Stomach (tissue), 9 donors: Measurements from ENCODE around the gene UPF2. TPM values are rescaled to one million over a fixed set of nuclear protein-coding genes. Genes with fewer than 3 reads are reported as not detected.

Source experiments
- DNase-seq, 2 donors: peaks; one replicate each; pipeline versions ENCODE4 v3.0.0 to v3.0.0-alpha.2; 2013 to 2019
- H3K27ac ChIP-seq, 5 donors: fragments of 200-600 bp in 4 of 5; sonication (generic) in 4 of 5; one replicate each; pipeline ENCODE4 v1.5.1; 2013 to 2019; ENCODE audit warnings: mild to moderate bottlenecking in 1 of 5, moderate library complexity in 1 of 5
- H3K27me3 ChIP-seq, 3 donors: fragments of 200-600 bp; sonication (generic); one replicate each; pipeline ENCODE4 v1.5.1; 2017 to 2019; ENCODE audit warnings: mixed run types in 1 of 3
- H3K36me3 ChIP-seq, 4 donors: fragments of 200-600 bp; sonication (generic); 1 replicate in 3 of 4; 2 replicates in 1 of 4; pipeline ENCODE4 v1.5.1; 2016 to 2019
- H3K4me1 ChIP-seq, 4 donors: fragments of 200-600 bp; sonication (generic); one replicate each; pipeline ENCODE4 v1.5.1; 2016 to 2019
- H3K4me3 ChIP-seq, 4 donors: fragments of 200-600 bp; sonication (generic) in 3 of 4; one replicate each; pipeline ENCODE4 v1.5.1; 2016 to 2019; ENCODE audit warnings: mild to moderate bottlenecking in 1 of 4
- H3K9me3 ChIP-seq, 4 donors: fragments of 200-600 bp; sonication (generic); one replicate each; pipeline ENCODE4 v1.5.1; 2016 to 2019
- EP300 ChIP-seq: sonication (generic); formaldehyde crosslinking; IDR thresholded peaks from one replicate; pipeline ENCODE4 v1.6.1; 2017; ENCODE audit warnings: antibody characterized with exemption
- POLR2A ChIP-seq, 4 donors: fragments of 450-650 bp; IDR thresholded peaks; one replicate each; pipeline ENCODE4 v1.6.1; 2016; ENCODE audit warnings: antibody characterized with exemption in 4 of 4, control low read depth in 2 of 4, mild to moderate bottlenecking in 1 of 4, moderate library complexity in 1 of 4
- POLR2AphosphoS5 ChIP-seq, 3 donors: sonication (generic); formaldehyde crosslinking; IDR thresholded peaks; one replicate each; pipeline ENCODE4 v1.6.1; 2016; ENCODE audit warnings: antibody characterized with exemption in 3 of 3
- WGBS, 5 donors: extraction: QIAGEN DNeasy Blood & Tissue Kit in 3 of 5; methylation state at CpG; one replicate each; pipeline versions ENCODE4 v1.1.5 to v1.1.7; 2013 to 2018; 5-methylcytosine and 5-hydroxymethylcytosine counted together
- intact Hi-C: fragments of 100-400 bp; cut with DNase I; formaldehyde crosslinking; loops from one replicate; pipeline ENCODE4 v1.15.1; 2023; ENCODE audit warnings: low total_unique reads
- polyA plus RNA-seq, 3 donors: library from polyadenylated mRNA; stranded (reverse); fragments of 200-250 nt; gene quantifications; one replicate each; pipeline ENCODE4 v1.2.3, GENCODE V29; 2013
- total RNA-seq, 5 donors: library from RNA; depleted of rRNA; stranded (reverse); fragments of >200 nt; gene quantifications; one replicate each; pipeline versions ENCODE4 v1.1.0 to v1.2.3, GENCODE V29; 2014 to 2016
- TF ChIP-seq, protein P1 (sequence below), 7 experiments: fragments of 450-650 bp in 4 of 7; fragments of 200-600 bp in 3 of 7; sonication (generic) in 3 of 7; IDR thresholded peaks; one replicate each; pipeline ENCODE4 v1.5.1; 2016 to 2019; ENCODE audit warnings: antibody characterized with exemption in 7 of 7, control low read depth in 2 of 7, mild to moderate bottlenecking in 1 of 7
- donor health status: healthy with polysubstance abuse.
- donor health status: Bipolar disorder and iron deficiency.
- donor health status: healthy.

The UPF2 gene
- total and polyA plus RNA-seq, 8 donors: 8.7 to 48.6 (median 17.2) TPM

DNA sequence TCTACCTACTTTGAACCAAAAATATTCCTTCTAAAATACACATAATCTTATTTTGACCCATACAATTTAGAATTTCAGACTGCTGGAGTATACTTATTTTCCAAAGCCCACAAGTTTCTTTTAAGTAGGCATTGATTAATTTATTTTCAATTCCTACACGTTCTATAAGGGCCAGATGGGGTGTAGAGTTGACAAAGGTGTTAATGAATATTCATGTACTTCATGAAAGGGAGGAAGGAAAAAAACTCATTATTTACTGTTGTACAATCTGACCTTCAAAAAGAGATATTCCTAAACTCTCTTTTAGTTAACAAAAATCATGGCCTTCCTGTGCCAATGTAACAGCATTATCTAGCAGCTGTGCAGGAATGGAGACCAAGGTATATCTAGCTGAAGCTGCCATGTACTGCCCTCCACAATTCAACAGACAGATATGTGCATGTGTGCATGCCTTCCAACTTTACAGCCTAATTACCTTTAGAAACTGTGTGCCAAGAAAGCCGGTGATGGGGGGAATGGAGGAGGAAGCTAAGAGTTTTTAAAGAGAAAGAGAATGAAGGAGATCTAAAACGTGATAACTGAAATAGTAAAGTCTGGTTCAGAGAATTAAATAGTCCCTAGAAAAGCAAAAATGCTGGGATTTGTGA lies 108.9 kb downstream of the UPF2 start:
- TF ChIP-seq EP300: no peak
- no peak for TF ChIP-seq POLR2A (IDR thresholded peaks at IDR 0.05)
- TF ChIP-seq, protein P1, sequence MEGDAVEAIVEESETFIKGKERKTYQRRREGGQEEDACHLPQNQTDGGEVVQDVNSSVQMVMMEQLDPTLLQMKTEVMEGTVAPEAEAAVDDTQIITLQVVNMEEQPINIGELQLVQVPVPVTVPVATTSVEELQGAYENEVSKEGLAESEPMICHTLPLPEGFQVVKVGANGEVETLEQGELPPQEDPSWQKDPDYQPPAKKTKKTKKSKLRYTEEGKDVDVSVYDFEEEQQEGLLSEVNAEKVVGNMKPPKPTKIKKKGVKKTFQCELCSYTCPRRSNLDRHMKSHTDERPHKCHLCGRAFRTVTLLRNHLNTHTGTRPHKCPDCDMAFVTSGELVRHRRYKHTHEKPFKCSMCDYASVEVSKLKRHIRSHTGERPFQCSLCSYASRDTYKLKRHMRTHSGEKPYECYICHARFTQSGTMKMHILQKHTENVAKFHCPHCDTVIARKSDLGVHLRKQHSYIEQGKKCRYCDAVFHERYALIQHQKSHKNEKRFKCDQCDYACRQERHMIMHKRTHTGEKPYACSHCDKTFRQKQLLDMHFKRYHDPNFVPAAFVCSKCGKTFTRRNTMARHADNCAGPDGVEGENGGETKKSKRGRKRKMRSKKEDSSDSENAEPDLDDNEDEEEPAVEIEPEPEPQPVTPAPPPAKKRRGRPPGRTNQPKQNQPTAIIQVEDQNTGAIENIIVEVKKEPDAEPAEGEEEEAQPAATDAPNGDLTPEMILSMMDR (IDR thresholded peaks at IDR 0.05): no peak
- TF ChIP-seq POLR2AphosphoS5 (IDR thresholded peaks at IDR 0.05): no peak
- Histone ChIP-seq H3K4me1 (peaks cover 0 to 4% (median 0%) of the 10 kb centered on the region in 4 donors), H3K36me3 (peaks cover 38 to 79% (median 75%) of the 10 kb centered on the region in 4 donors), H3K27me3 (no peaks in the 10 kb centered on the region), H3K4me3 (no peak overlapping the region), H3K9me3 (no peaks in the 10 kb centered on the region), H3K27ac (no peak overlapping the region)
- intact Hi-C loops: no loop called here
- WGBS, 5 donors: 55 to 71% (median 57%) methylated on average over 3 of the region's 3 CpGs
- no peak for DNase-seq

DNA sequence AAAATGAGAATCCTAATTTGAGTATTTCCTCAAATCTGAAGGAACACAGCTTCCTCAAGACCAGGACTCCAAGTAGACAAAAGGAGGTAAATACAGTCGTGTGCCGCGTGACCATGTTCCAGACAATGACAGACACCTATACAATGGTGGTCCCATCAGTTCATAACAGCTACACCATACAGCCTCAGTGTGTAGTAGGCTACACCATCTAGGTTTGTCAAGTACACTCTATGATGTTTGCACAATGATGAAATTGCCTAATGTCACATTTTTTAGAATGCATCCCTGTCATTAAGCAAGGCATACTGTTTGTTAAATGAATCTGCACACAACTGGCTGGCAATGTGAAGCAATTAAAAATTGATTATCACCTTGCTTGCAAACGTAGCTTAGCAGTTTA lies 111.6 kb downstream of the UPF2 start:
- intact Hi-C loops: no loop called here
- no peaks in the 10 kb centered on the region for H3K9me3 ChIP-seq
- WGBS, 5 donors: 93 to 96% (median 95%) methylated on average over 4 of the region's 4 CpGs
- DNase-seq: no peak
- peaks cover 48 to 88% (median 84%) of the 10 kb centered on the region in 4 donors for H3K36me3 ChIP-seq
- no peak for TF ChIP-seq POLR2A (IDR thresholded peaks at IDR 0.05)
- no peak for TF ChIP-seq EP300
- no peaks in the 10 kb centered on the region for H3K27me3 ChIP-seq
- no peak overlapping the region for H3K4me3 ChIP-seq
- peaks cover 0 to 4% (median 0%) of the 10 kb centered on the region in 4 donors for H3K4me1 ChIP-seq
- no peak overlapping the region for H3K27ac ChIP-seq

DNA sequence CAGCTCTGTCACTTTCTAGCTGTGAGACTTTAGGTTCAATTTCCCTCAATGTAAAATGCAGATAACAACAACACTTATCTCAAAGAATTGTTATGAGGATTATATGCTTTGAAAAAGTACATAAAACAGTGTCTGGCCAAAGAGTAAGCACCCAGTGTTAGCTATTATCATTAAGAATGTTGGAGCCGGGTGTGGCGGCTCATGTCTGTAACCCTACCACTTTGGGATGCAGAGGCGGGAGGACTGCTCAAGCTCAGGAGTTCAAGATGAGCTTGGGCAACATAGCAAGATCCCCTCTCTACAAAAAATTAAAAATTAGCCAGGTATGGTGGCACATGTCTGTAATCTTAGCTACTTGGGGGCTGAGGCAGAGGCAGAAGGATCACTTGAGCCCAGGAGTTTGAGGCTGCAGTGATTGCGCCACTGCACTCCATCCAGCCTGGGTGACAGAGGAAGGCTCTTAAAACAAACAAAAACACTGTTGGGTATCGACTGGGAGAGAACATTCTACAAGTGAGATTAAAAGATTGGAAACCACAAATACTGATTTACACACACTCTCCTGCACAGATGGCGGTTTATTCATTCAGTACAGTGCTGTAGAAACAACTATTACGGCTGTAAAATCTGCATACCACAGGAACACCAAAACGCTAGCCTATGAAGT lies 112.2 kb downstream of the UPF2 start:
- H3K36me3 ChIP-seq: peaks cover 45 to 88% (median 84%) of the 10 kb centered on the region in 4 donors
- intact Hi-C loops: no loop called here
- no peaks in the 10 kb centered on the region for H3K9me3 ChIP-seq
- H3K27me3 ChIP-seq: no peaks in the 10 kb centered on the region
- H3K27ac ChIP-seq: no peak overlapping the region
- 88 to 95% (median 92%) methylated on average over 8 of the region's 8 CpGs for WGBS, 5 donors
- no peak for TF ChIP-seq POLR2A (IDR thresholded peaks at IDR 0.05)
- TF ChIP-seq POLR2AphosphoS5 (IDR thresholded peaks at IDR 0.05): no peak
- TF ChIP-seq EP300: no peak
- TF ChIP-seq, protein P1 (IDR thresholded peaks at IDR 0.05): no peak
- H3K4me3 ChIP-seq: no peak overlapping the region
- DNase-seq: no peak
- peaks cover 0 to 4% (median 0%) of the 10 kb centered on the region in 4 donors for H3K4me1 ChIP-seq

DNA sequence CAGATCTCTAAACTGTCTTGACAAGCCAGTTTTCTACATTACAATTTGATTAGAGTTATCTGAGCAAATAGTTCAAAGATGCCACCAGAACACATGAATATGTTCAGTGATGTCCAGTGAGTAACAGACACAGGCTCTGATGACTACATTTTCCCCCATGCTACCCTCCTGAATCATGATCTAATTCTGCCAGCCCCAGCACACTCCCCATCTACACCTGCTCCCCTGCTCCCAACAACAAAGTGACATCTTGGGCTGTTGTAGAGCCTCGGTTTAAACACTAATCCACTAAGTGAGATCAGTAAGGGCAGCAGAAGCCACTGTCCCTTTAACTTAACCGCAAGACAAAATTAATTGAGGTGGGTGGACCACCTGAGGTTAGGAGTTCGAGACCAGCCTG lies 114.9 kb downstream of the UPF2 start:
- Histone ChIP-seq H3K9me3 (no peaks in the 10 kb centered on the region), H3K4me3 (no peak overlapping the region), H3K27ac (no peak overlapping the region), H3K27me3 (no peaks in the 10 kb centered on the region), H3K36me3 (peaks cover 49 to 95% (median 93%) of the 10 kb centered on the region in 4 donors), H3K4me1 (no peaks in the 10 kb centered on the region)
- intact Hi-C loops: no loop called here
- no peak for DNase-seq
- 93 to 96% (median 96%) methylated on average over 3 of the region's 3 CpGs for WGBS, 5 donors
- TF ChIP-seq EP300 (no peak), POLR2A (IDR thresholded peaks at IDR 0.05) (no peak), POLR2AphosphoS5 (IDR thresholded peaks at IDR 0.05) (no peak)
- TF ChIP-seq, protein P1 (IDR thresholded peaks at IDR 0.05): no peak
